ENCODE data around the gene AFF3.

GRCh38 chr2:99621774-99622173, 520.6 kb downstream of the AFF3 start:
- TF ChIP-seq EZH2 (IDR thresholded peaks at IDR 0.05; ENCODE audit: low read length): no peak
- no peak for TF ChIP-seq CTCF (optimal IDR thresholded peaks at IDR 0.05 in 1 of 3, IDR thresholded peaks at IDR 0.05 in 1 of 3, conservative IDR thresholded peaks at IDR 0.05 in 1 of 3; ENCODE audit: extremely low read depth in 1 of 3, insufficient read depth in 2 of 3, low read length in 3 of 3)

Data from keratinocyte (primary cell).